Prostate gland (tissue), 2 donors: Measurements from ENCODE around the gene SCYL3.
"Not testable (repeated sequence)": the region's sequence is repeated elsewhere in the genome, so short reads cannot be mapped to it uniquely, and the experiment has no call there.

Experiments
- CTCF ChIP-seq, 4 experiments: fragments of 200-600 bp in 2 of 4; fragments of 450-650 bp in 2 of 4; sonication (generic) in 2 of 4; IDR thresholded peaks; 1 replicate in 3 of 4; 2 replicates in 1 of 4; pipeline ENCODE4 v1.5.1; 2016 to 2019; ENCODE audit warnings: antibody characterized with exemption in 4 of 4, mild to moderate bottlenecking in 2 of 4, moderate library complexity in 2 of 4
- POLR2A ChIP-seq: fragments of 450-650 bp; IDR thresholded peaks from one replicate; pipeline ENCODE4 v1.6.1; 2016; ENCODE audit warnings: antibody characterized with exemption, mild to moderate bottlenecking
- POLR2AphosphoS5 ChIP-seq: sonication (generic); formaldehyde crosslinking; IDR thresholded peaks from one replicate; pipeline ENCODE4 v1.6.1; 2017; ENCODE audit warnings: antibody characterized with exemption

DNA sequence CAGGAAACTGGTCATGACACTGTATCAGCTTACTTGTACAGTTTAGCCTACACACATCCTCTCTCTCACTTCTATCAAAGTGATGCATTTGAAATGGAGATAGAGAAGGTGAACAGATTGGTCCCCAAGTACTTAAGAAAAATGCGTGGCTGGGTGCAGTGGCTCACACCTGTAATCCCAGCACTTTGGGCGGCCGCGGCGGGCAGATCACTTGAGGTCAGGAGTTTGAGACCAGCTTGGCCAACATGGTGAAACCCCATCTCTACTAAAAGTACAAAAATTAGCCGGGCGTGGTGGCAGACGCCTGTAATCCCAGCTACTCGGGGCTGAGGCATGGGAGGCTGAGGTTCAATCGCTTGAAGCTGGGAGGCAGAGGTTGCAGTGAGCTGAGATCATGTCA, 29.2 kb downstream of the SCYL3 start:
- not testable (repeated sequence) for TF ChIP-seq POLR2A; CTCF (IDR thresholded peaks at IDR 0.05); POLR2AphosphoS5
